Right lobe of liver (tissue), 4 donors: ENCODE results near the gene NEDD4L.

ENCODE experiments used
- CTCF ChIP-seq, 4 donors: fragments of 200-600 bp in 3 of 4; fragments of 450-650 bp in 1 of 4; IDR thresholded peaks; one replicate each; pipeline versions ENCODE4 v1.5.1 to v1.8.0; 2016 to 2022; ENCODE audit warnings: antibody characterized with exemption in 4 of 4, mild to moderate bottlenecking in 2 of 4
- POLR2A ChIP-seq: fragments of 450-650 bp; IDR thresholded peaks from one replicate; pipeline ENCODE4 v1.6.1; 2017; ENCODE audit warnings: antibody characterized with exemption, mild to moderate bottlenecking
- donor health status: DM: no; HTN: no; CAD: no.
- donor health status: DM: no; HTN: no; CAD: no.
- donor health status: DM: no; HTN: yes; CAD: no.

- no peak for TF ChIP-seq CTCF (IDR thresholded peaks at IDR 0.05)
- TF ChIP-seq POLR2A: no peak
Measured at GRCh38 chr18:58360324-58360723, 316.3 kb downstream of the NEDD4L start.
